Fibroblast of villous mesenchyme (primary cell): Measurements from ENCODE around the gene WSB1. TPM values are rescaled to one million over a fixed set of nuclear protein-coding genes. Genes with fewer than 3 reads are reported as not detected.
"Not testable (repeated sequence)": the region's sequence is repeated elsewhere in the genome, so short reads cannot be mapped to it uniquely, and the experiment has no call there.

Source experiments
- DNase-seq: peaks from one replicate; pipeline ENCODE4 v3.0.0-alpha.2; 2010; ENCODE audit warnings: low read depth
- H3K4me3 ChIP-seq: 2 replicates; pipeline ENCODE4 v1.5.1; 2011; ENCODE audit warnings: low read depth, mild to moderate bottlenecking, low read length
- CTCF ChIP-seq: IDR thresholded peaks from 2 replicates; pipeline ENCODE4 v1.5.1; 2012; ENCODE audit warnings: low read depth, mild to moderate bottlenecking, low read length; ENCODE audit not compliant: insufficient read depth
- total RNA-seq: library from RNA; depleted of rRNA; stranded (reverse); fragments of >200 nt; gene quantifications from 2 replicates; pipeline ENCODE4 v1.2.3, GENCODE V29; 2012

WSB1 gene
- total RNA-seq, 1 donor, result 135 TPM

- no peak overlapping the region for H3K4me3 ChIP-seq
- no peak for DNase-seq
- no peak for TF ChIP-seq CTCF
Measured at GRCh38 chr17:27265333-27265732, 28.6 kb upstream of the WSB1 start.

- H3K4me3 ChIP-seq, result no peak overlapping the region
- DNase-seq, result no peak
- TF ChIP-seq CTCF, result no peak
Measured at GRCh38 chr17:27266228-27266627, 27.7 kb upstream of the WSB1 start.

GRCh38 chr17:27268394-27269085, 25.4 kb upstream of the WSB1 start:
- H3K4me3 ChIP-seq, result no peak overlapping the region
- DNase-seq, result no peak
- no peak for TF ChIP-seq CTCF

DNA sequence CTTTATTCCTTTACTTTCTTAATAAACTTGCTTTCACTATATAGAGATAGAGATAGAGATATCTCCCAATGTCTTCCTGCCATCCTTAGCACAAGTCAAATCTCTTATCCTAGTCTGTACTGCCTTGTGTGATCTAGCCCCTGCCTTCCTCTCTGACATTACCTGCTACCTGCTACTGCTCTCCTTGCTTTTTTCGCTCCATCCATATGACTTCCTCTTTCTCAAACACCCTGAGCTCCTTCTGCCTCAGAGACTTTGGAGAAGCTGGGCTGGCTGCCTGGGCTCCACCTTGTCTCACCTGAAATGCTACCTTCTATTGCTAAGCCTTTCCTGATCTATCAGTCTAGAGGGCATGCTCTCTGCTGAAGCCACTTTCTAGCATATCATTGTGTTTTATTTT, 24.7 kb upstream of the WSB1 start:
- TF ChIP-seq CTCF, result no peak
- DNase-seq, result no peak
- no peak overlapping the region for H3K4me3 ChIP-seq

- no peak for TF ChIP-seq CTCF
- DNase-seq, result no peak
Measured at GRCh38 chr17:27269974-27270373, 23.9 kb upstream of the WSB1 start.

GRCh38 chr17:27276653-27277156, 17.2 kb upstream of the WSB1 start:
- no peak for TF ChIP-seq CTCF
- no peak overlapping the region for H3K4me3 ChIP-seq
- DNase-seq, result peak; percentile 99

More at GRCh38 chr17:27269974-27270373, 23.9 kb upstream of the WSB1 start:
- H3K4me3 ChIP-seq, result no peak overlapping the region

GRCh38 chr17:27279132-27279531, 14.8 kb upstream of the WSB1 start:
- DNase-seq, H3K4me3 ChIP-seq: not testable (repeated sequence)
